ENCODE results near the gene ASTN2.

DNA sequence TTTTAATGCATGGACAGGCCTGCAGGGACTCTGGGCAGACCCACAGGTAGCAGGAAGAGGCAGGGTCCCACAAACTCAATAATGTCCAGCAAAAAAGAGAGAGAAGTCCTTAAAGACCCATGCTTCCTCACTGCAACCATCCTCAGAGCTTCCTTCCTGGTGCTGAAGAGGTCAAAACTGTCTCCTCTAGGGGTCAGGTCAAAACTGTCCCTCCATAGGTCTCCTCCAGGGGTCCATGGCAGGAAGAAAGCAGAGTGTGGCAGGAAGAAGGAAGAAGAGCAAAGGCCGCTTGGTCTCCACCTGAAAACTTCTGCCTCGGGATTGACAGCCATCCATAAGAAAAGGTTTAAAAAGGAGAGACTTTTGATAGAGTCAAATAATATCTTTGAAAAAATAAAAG, 989.6 kb downstream of the ASTN2 start:
- TF ChIP-seq, protein P1, sequence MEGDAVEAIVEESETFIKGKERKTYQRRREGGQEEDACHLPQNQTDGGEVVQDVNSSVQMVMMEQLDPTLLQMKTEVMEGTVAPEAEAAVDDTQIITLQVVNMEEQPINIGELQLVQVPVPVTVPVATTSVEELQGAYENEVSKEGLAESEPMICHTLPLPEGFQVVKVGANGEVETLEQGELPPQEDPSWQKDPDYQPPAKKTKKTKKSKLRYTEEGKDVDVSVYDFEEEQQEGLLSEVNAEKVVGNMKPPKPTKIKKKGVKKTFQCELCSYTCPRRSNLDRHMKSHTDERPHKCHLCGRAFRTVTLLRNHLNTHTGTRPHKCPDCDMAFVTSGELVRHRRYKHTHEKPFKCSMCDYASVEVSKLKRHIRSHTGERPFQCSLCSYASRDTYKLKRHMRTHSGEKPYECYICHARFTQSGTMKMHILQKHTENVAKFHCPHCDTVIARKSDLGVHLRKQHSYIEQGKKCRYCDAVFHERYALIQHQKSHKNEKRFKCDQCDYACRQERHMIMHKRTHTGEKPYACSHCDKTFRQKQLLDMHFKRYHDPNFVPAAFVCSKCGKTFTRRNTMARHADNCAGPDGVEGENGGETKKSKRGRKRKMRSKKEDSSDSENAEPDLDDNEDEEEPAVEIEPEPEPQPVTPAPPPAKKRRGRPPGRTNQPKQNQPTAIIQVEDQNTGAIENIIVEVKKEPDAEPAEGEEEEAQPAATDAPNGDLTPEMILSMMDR (IDR thresholded peaks at IDR 0.05; ENCODE audit: low read depth, low read length, poor library complexity, severe bottlenecking) = no peak
- TF ChIP-seq EZH2phosphoT487 (IDR thresholded peaks at IDR 0.05; ENCODE audit: borderline replicate concordance, low read length) = no peak

Data from DOHH2 (cell line).